NCI-H2227 (cell line): ENCODE data around the gene CENPV.
A peak's percentile ranks its signal among the peaks of the same experiment; 100 is the strongest.

Source experiments
- DNase-seq: peaks from one replicate; lab custom pipeline; 2025; ENCODE audit not compliant: unreplicated experiment; lab: John Stamatoyannopoulos, UW

Gene CENPV

DNA sequence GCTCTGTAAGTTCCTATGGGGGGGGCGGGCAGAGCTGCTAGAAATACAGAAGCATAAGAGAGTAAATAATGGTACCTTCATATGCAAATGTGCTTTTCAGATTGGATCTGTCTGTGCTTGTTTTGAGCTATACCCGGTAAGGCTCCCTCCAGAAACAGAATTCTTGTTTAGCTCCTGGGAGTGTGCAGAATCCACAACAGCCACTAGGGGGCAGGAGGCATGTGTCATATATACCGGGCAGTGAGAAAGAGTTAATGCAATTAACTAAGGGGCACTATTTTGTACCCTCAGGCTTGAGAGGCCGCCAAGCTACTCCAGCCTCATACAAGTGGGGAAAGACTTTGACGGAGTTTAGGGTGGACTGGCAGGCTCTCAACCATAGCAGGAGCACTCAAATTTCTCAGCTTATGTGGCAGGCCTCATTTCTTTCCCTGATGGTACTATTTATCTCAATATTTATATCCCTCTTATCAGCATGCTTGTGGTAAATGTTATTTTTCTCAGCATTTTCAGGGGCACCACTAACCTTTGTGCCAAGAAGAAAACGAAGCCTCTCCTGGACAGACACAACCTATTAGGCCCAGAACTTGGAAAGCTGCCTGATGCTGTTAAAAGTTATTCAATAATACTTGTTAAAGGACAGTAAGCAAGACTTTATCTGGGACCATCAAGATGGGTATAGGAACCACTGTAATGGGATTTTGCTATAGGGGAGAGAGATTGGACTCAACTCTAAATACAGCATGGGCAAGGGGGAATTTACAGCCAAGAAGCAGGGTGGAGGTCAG, 10.7 kb upstream of the CENPV start:
- DNase-seq: peak; percentile 66

DNA sequence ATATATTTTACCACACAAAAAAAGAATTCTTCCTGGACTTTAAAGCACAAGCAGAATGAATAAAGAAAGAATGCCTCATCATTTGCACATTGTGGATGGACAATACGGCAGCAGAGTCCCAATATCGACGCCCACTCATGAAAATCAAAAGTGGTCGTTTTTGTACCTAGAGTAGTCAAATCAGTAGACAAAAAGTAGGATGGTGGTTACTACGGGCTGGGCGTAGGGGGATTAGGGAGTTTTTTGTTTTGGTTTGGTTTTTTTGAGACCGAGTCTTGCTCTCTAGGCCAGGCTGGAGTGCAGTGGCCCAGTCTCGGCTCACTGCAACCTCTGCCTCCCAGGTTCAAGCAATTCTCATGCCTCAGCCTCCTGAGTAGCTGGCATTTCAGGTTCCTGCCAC, 8.6 kb upstream of the CENPV start:
- no peak for DNase-seq

DNA sequence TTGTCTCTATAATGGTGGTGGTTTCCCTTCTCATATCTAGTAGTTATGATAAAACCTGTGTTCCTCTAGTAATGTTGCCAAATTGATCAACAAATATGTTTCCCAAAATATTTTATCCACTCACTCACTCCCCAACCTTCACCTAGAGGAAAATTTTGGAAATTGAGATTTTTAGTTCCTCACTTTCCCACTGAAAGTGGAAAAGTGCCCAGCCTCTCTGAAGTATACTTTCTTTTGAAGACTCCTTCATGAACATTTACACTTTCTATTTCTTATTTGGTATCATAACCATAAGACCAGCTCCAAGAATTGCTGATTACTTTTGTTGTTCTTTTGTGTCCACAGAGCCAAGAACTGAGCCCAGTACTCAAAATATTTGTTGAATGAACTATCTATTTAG, 5.1 kb upstream of the CENPV start:
- no peak for DNase-seq

DNA sequence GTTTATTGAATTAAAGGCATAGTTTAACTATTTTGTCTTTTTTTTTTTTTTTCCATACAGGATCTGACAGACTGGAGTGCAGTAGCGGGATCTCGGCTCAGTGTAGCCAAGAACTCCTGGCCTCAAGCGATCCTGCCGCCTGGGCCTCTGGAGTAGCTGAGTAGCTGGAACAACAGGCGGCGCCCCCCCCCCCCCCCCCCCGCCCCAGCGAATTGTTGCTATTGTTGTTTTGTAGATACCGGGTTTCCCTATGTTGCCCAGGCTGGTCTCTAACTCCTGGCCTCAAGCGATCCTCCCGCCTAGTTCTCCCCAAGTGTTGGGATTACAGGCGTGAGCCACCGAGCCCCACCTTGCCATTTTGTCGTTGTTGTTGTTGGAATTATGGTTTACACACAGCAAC, 1.3 kb upstream of the CENPV start:
- no peak for DNase-seq

DNA sequence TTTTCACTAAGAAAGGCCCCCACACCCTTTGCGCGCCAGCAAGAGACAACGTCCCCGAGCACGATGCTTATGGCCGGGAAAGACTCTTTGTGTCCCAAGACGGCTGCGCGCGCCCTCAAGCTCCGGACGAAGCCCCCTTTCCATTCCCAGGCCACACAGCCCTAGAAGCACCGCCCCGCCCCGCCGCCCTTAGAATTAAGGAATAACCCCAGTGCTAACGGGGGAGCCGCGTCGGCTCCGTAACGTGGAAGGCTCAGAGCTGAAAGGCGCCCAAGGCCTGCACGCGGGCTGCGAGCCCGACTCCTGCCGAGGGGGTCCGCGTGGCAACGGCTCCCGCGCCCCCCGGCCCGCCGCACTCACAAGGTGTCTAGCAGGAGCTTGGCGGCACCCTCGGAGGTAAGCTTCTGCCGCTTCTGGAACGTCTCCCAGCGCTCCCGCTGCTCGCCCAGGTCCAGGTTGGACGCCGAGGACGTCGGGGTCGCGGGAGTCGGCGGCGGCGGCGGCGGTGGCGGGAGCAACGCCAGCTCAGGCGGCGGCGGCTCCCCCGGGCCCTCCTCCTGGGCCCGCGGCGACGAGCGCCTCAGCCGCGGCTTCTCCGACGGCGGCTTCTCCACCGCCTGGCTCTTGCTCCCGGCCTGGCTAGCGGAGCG, 477 bp downstream of the CENPV start:
- peak; percentile 67 for DNase-seq

DNA sequence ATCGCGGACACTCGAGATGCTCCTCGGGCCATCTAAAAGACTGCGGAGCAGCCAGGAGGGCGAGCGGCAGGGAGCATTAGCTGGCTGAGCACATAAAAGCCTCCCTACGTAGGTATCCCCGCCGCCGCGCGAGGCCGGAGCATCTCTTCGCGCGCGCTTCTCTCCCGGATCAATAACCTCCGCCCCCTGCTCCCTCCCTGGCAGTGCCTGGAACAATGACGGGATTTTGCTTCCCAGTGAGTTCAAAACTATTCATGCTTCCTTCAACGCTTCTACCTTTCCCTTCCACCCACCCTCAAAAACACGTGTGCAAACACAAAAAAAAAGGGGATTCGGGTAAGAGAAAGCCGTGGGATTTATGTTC, 984 bp downstream of the CENPV start:
- DNase-seq: peak; percentile 79

DNA sequence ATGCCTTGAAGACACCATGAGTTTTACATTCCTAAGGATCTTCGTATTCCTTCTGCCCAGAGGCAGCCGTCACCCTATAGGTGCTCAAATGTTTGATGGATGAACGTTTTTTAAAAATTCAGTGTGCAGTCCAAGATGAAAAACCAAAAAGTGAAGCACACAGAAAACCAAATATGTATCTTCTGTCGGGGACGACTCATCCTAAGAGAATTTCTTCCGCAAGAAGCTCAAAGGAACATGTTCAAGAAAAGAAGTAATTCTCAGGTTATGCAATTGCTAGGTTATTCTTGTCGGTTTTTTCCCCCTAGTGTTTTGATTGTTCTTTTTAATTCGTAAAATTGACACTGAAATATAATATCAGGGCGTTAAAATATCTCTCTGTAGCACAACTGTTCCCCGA, 1.4 kb downstream of the CENPV start:
- no peak for DNase-seq

DNA sequence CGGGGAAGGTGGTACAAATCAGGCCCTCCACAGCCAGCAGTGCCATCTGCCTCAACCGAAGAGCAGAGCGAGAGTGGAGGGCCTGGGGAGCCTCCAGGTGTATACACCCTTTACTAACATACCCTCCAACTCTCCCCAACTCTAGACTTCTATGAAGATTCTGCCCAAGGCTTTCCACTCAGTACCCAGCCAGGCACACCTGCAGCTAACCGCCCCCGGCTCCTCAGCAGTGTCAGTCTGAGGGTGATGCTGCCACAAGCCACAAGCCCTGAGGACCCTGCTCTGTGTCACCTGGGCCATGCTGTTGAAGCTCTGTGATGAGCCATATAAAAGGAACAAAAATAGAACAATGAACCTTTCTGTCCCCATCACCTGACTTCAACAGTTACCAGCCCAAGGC, 3.8 kb downstream of the CENPV start:
- DNase-seq: no peak

DNA sequence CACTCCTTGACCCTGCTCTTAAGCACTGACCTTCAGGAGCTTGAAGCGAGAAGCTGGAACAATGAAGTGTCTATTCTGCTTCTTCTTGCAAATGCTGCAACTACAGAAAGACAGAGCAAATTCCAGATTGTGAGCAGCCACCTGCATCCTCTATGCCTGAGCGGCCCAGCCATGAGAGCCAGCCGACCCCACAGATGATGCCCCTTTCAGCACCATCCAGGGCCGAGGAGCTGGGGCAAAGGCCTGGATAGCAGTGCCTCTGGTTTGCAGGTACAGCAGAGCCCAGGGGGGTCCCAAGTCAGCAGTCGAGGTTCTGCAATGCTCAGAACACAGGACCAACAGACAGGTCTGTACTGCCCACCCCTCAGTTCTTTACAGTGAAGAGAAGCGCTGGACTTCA, 4.7 kb downstream of the CENPV start:
- DNase-seq: no peak

DNA sequence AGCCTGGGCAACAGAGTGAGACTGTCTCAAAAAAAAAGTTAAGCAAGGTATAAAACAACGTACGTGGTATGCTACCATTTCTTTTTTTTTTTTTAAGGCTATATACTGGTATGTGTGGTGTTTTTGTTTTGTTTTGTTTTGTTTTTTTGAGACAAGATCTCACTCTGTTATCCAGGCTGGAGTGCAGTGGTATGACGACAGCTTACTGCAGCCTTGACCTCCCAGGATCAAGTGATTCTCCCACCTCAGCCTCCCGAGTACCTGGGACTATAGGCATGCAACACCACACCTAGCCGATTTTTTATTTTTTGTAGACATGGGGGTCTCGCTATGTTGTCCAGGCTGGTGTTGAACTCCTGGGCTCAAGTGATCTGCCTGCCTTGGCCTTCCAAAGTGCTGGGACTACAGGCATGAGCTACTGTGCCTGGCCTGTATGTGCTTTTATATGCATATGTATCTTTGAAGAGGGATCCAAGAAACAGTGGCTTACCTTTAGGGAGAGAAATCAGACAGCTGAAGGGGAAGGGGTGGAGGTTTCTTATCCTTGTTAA, 6.5 kb downstream of the CENPV start:
- no peak for DNase-seq

DNA sequence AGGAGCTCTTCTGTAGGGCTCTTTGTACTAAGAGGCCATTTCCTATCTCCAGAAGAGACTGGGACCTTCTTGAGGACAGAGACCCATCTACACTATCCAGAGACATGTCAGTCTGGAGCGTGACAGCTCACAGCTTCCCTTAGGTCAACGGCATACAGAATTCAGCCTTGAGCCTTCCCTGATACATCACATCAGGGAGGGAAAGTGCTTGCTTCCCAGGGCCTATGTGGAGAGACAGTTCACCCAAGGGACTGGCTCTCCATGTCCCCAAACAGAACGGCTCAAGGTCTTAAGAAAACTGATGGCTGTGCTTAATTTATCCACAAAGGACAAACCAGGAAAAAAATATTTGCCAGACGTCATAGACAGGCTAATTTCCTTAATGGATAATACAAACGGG, 7.7 kb downstream of the CENPV start:
- DNase-seq: no peak

DNA sequence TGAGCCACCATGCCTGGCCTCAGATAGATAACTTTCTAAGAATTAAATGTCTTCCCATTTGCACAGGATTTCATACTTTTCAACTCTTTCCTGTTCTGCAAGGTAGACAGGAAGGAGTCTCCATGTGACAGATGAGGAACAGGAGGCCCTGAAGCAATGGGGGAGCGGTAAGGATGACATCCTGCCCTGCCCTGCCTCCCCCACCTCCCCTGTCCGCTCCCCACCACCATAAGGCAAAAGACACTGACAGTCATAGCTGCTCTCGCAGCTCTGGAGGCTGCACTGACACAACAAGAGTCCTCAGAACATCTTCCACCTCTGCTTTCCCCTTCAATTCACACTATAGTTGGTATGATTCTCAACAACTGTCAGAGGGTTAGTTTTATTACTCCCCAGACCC, 9.7 kb downstream of the CENPV start:
- DNase-seq: no peak

DNA sequence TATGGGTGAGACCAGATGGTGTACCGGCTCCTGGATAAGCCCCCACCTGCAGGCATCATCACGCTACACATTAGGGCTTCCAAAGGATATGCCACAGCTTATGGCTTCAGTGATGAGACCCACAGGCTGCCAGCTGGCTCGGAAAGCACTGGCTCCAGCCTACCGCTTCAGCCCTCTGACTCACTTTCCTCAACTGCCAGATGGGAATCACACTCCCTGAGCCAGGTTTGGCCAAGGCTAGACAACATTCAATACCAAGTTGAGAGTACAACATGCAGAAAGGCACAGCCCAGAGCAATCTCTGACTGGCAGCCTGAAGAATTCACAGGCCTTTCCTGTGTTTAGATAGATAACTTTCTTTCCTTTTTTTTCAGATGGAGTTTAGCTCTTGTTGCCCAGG, 10.3 kb downstream of the CENPV start:
- DNase-seq: no peak

DNA sequence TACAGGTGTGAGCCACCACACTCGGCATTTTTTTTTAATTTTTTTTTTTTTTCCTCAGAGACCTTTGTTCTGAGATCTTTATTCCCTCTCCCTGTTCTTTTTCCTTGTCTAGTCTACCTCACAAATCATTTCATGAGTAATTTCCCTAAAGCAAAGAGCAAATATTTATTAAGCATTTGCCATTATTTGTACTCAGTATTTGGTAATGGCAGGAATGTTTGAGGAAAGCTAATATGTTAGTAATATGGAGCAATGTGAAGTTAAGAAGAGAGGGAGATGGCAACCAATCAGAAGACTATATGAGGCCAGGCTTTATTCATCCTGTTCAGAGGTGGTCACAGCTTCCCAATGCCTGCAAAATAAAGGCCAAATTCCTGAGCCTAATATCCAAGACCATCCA, 13.3 kb downstream of the CENPV start:
- no peak for DNase-seq

DNA sequence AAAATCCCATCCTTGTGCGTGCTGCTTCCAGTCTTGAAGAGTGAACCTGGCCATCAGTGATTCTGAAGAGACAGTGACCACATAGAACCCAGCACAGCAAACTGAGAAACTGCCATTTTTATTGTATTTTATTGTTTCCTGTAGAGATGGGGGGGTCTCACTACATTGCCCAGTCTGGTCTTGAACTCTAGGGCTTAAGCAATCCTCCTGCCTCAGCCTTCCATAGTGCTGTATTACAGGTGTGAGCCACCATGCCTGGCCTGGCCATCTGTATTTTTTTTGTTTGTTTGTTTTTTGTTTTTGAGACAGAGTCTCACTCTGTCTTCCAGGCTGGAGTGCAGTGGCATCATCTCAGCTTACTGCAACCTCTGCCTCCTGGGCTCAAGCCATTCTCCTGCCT, 13.9 kb downstream of the CENPV start:
- no peak for DNase-seq

DNA sequence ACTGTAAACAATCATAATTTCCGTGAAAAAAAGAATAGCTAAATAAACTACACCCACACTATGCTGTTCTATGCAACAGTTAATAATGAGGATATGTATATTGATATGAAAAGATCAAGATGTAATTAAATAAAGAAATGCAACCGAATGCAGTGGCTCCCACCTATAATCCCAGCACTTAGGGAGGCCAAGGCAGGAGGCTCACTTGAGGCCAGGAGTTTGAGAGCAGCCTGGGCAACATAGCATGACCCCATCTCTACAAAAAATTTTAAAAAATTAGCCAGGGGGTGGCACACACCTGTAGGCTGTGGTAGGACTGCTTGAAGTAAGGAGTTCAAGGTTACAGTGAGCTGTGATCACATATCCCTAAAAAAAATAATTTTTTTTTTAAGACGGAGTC, 14.9 kb downstream of the CENPV start:
- no peak for DNase-seq

DNA sequence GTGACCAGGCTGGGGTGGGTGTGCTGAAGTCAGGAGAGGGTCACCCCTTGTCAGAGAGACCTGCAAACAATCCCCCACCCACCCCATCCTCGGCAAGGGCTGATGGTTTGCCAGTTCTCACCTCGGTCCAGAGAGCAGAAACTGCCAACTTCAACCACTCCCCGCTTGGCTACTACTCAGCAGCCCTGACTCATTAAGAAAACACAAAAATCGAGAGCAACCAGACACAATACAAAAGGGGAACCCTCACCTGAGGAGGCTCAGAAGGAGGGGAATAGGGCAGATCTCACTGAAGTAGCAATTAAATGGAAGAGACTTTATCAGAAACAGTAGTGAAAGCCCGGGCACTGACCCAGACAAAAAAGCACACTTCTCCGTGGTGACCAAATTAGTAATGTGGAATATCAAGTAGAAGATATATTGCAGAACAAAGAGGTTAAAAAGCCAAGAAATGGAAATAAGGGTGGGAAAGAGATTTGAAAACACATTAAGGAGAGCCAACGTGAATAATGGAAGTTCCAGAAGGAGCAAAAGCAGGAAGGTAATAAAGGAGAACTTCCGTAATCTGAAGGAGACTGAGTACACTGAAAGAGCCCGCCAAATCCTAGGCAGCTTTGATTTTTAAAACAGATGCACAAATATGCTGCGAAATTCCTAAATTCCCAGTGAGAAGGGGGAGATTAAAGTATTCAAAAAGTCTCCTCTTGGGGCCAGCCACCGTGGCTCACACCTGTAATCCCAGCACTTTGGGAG, 23.6 kb downstream of the CENPV start:
- no peak for DNase-seq

DNA sequence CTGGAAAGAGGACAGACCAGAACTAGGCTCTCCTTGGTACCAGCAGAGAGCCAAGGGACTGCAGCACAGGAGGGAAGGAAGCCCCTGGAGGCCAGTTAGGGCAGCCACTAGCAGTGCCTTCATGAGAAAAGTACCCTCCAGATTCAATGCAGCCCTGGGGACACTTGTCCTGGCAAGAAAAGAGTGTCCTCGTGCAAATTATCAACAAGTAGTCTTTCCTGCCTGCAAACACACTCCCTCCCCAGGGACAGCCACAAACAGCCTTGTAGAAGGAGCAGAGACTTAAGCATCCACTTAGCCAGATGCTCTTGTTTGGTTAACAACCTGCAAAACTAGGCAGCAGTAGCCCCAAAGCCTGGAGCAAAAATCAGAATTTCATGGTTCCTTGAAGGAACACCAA, 24.3 kb downstream of the CENPV start:
- no peak for DNase-seq

DNA sequence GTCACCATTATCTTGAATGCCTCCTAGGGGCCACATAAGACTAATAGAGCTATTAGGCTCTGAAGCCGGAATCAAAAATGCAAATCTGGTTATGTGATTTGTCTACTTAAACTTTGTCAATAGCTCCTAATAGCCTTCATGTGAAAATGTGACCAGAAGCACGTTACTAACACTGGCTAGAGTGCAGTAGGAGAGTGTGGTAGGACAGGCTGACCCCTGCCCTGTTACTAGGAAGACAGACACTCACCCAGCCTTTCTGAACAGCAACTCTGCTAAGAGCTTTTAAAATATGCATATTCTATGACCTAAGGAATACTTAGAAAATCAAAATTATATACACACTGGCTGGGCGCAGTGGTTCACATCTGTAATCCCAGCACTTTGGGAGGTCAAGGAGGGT, 26.3 kb downstream of the CENPV start:
- no peak for DNase-seq

DNA sequence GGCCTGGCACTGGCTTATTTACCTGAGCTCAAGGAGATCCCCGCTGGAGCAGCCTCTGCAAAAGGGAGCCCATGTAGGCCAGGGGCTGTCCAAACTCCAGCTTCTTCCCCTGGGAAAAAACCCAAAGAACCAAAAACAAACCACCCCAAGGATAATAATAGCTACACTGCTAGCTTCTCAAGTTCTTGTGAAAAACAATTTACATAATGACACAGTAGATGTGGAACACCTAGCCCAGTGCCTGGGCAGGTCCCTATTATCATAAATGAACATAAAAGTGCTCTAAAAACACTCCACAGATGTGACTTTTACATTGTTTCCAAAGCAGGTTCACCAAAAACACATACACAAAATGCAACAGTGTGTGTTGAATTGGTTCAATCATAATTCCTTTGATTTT, 27.3 kb downstream of the CENPV start:
- DNase-seq: no peak

DNA sequence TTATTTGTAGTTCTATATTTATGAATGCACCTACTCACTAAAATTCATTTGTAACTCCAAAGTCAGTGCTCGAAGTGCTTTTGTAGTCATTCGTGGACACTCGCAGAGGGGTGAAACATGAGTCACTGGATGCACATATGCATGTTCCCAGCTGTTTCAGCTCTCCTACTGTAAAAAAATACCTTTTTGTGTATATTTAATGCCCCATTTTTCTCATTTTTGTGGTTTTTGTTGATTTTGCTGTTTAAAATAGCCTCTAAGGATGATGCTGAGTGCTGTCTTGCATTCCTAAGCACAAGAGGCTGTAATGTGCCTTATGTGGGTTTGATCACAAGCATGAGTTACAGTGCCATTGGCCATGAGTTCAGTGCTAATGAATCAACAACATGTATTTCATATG, 30.6 kb downstream of the CENPV start:
- DNase-seq: no peak

DNA sequence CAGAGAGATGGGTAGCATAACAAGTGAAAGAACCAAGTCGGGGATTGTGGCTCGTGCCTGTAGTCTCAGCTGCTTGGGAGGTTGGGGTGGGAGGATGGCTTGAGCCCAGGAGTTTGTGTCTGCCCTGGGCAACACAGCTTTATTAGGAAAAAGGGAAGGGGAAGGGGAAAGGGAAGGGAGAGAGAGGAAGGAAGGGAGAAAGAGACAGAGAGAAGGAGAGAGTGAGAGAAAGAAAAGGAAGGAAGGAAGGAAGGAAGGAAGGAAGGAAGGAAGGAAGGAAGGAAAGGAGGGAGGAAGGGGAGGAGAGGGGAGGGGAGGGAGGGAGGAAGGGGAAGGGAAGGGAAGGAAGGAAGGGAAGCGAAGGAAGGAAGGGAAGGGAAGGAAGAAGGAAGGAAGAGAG, 33.3 kb downstream of the CENPV start:
- DNase-seq: no peak
